Right ventricle myocardium inferior (tissue), 1 donor: ENCODE measurements around the gene UQCRH. TPM values are rescaled to one million over a fixed set of nuclear protein-coding genes. Genes with fewer than 3 reads are reported as not detected.
"Not testable (repeated sequence)": the region's sequence is repeated elsewhere in the genome, so short reads cannot be mapped to it uniquely, and the experiment has no call there.

Experiments used
- ATAC-seq: fragments of 200-7000 bp; cut with Tn5 transposase; one replicate; pipeline ENCODE4 v1.9.1; 2020; ENCODE audit warnings: mild to moderate bottlenecking, moderate library complexity
- DNase-seq: peaks from one replicate; pipeline ENCODE4 v3.0.0; 2021; ENCODE audit errors: missing footprints
- intact Hi-C: fragments of 100-400 bp; cut with DNase I; formaldehyde crosslinking; loops from one replicate; pipeline ENCODE4 v1.11.0; 2022
- total RNA-seq: library from RNA; stranded (reverse); fragmentation: NEBNext Ultra II Directional; extraction: Animal tissue kit (Norgen Biotek cat#: 25700); gene quantifications from one replicate; pipeline ENCODE4 v1.2.1, GENCODE V29; 2021
- donor health status: DM: no; HTN: yes; CAD: no; lungs with severe emphysema.

The UQCRH gene
- total RNA-seq, 1 donor from 2014 or later = 1,208 TPM

GRCh38 chr1:46345281-46345680 is 41.8 kb downstream of the UQCRH start:
- DNase-seq (no peak), ATAC-seq (no peak)
- intact Hi-C loops = no loop called here

GRCh38 chr1:46352363-46352762 is 48.9 kb downstream of the UQCRH start:
- intact Hi-C loops = no loop called here

GRCh38 chr1:46355920-46356319 is 52.4 kb downstream of the UQCRH start:
- DNase-seq, ATAC-seq, intact Hi-C loops: not testable (repeated sequence)

More at GRCh38 chr1:46352363-46352762, 48.9 kb downstream of the UQCRH start:
- ATAC-seq (no peak), DNase-seq (no peak)

- intact Hi-C loops = no loop called here
- DNase-seq (no peak), ATAC-seq (no peak)
Measured at GRCh38 chr1:46362158-46362557, 58.7 kb downstream of the UQCRH start.

- no peak for ATAC-seq
- intact Hi-C loops = no loop called here
Measured at GRCh38 chr1:46363121-46363520, 59.6 kb downstream of the UQCRH start.

GRCh38 chr1:46364612-46365011 is 61.1 kb downstream of the UQCRH start:
- intact Hi-C loops = no loop called here
- DNase-seq = no peak

More at GRCh38 chr1:46363121-46363520, 59.6 kb downstream of the UQCRH start:
- DNase-seq = no peak

GRCh38 chr1:46365796-46366195 is 62.3 kb downstream of the UQCRH start:
- intact Hi-C loops, DNase-seq, ATAC-seq: not testable (repeated sequence)

More at GRCh38 chr1:46364612-46365011, 61.1 kb downstream of the UQCRH start:
- no peak for ATAC-seq

Other genes starting within 250 kb of the UQCRH start
- gene PIK3R3, start 171.1 kb upstream of the UQCRH start, total RNA-seq = 22.6 TPM
- gene TSPAN1, start 128.6 kb upstream of the UQCRH start, total RNA-seq = 1.1 TPM
- gene P3R3URF, start 127.2 kb upstream of the UQCRH start, total RNA-seq = not detected
- 129 TPM for gene POMGNT1, start 105.3 kb upstream of the UQCRH start, total RNA-seq
- 6.0 TPM for gene LURAP1, start 100.4 kb upstream of the UQCRH start, total RNA-seq
- 0.73 TPM for gene RAD54L, start 55.9 kb upstream of the UQCRH start, total RNA-seq
- 35.8 TPM for gene LRRC41, start 82 bp upstream of the UQCRH start, total RNA-seq
- 14.0 TPM for gene NSUN4, start 37.1 kb downstream of the UQCRH start, total RNA-seq
- gene FAAH, start 90.6 kb downstream of the UQCRH start, total RNA-seq = 5.5 TPM
- not detected for gene DMBX1, start 186.1 kb downstream of the UQCRH start, total RNA-seq
- gene KNCN, start 247.9 kb downstream of the UQCRH start, total RNA-seq = not detected